HepG2 (cell line): Measurements from ENCODE around the gene GRID1. TPM values are rescaled to one million over a fixed set of nuclear protein-coding genes. Genes with fewer than 3 reads are reported as not detected.
A peak's percentile ranks its signal among the peaks of the same experiment; 100 is the strongest.

Experiments
- ATAC-seq: fragments of 200-7000 bp; cut with Tn5 transposase; 3 replicates; pipeline ENCODE4 v1.9.1; 2020; ENCODE audit warnings: mild to moderate bottlenecking, moderate library complexity
- BruUV-seq: library from RNA; stranded (reverse); fragments of 400-500 nt; replicated peaks from 2 replicates; lab custom pipeline; 2021; lab: Mats Ljungman, UMichigan
- CTCF ChIA-PET: fragments of 300-600 bp; formaldehyde crosslinking; extraction: SDS; loops from one replicate; lab custom pipeline; 2021; ENCODE audit warnings: low total read pairs, inconsistent platforms, low intra/inter-chr PET ratio; lab: Yijun Ruan, JAX
- POLR2A ChIA-PET: fragments of 350-600 bp; sonication (Branson Sonifier 250); formaldehyde crosslinking; loops from one replicate; lab custom pipeline; 2020; ENCODE audit warnings: antibody characterized with exemption, inconsistent platforms; lab: Yijun Ruan, JAX
- DNase-seq: peaks from one replicate; pipeline ENCODE4 v3.0.0-alpha.2; 2015; ENCODE audit warnings: low spot score
- FAIRE-seq: peaks from 3 replicates; lab custom pipeline; 2011; peaks lifted over from hg19 to GRCh38; lab: Jason Lieb, UNC
- H2AFZ ChIP-seq: one replicate; pipeline ENCODE4 v1.6.1; 2011; ENCODE audit warnings: low read length, inconsistent platforms
- H3K27ac ChIP-seq: fragments of 300-600 bp; 3 replicates; pipeline ENCODE4 v1.8.0; 2011; ENCODE audit warnings: mixed run types, mild to moderate bottlenecking, mixed read lengths, low read length, inconsistent platforms; ENCODE audit not compliant: insufficient read depth; ENCODE audit errors: extremely low read length
- H3K27me3 ChIP-seq, 2 experiments: fragments of 200-600 bp in 1 of 2; 2 replicates in 1 of 2; 3 replicates in 1 of 2; pipeline versions ENCODE4 v1.6.0 to v1.8.0; 2011; ENCODE audit warnings: low read length in 2 of 2, mild to moderate bottlenecking in 2 of 2, moderate library complexity in 2 of 2, inconsistent platforms in 1 of 2; ENCODE audit not compliant: insufficient read depth in 2 of 2, control insufficient read depth in 1 of 2
- H3K36me3 ChIP-seq, 2 experiments: fragments of 200-600 bp in 1 of 2; replicated peaks in 1 of 2; 2 replicates in 1 of 2; 3 replicates in 1 of 2; pipeline versions ENCODE4 v1.5.1 to v1.8.0; 2011; ENCODE audit warnings: low read length in 2 of 2, inconsistent platforms in 1 of 2; ENCODE audit not compliant: insufficient read depth in 2 of 2, control insufficient read depth in 1 of 2
- H3K4me1 ChIP-seq: 2 replicates; pipeline ENCODE4 v1.5.1; 2012; ENCODE audit warnings: low read length, inconsistent platforms; ENCODE audit not compliant: insufficient read depth
- H3K4me2 ChIP-seq: 2 replicates; pipeline ENCODE4 v1.6.0; 2011; ENCODE audit warnings: low read depth, low read length, inconsistent platforms
- H3K4me3 ChIP-seq, 3 experiments: fragments of 200-600 bp in 1 of 3; sonication (generic), shearing (Covaris generic) in 1 of 3; replicated peaks in 1 of 3; 2 replicates each; pipeline ENCODE4 v1.5.1; 2011 to 2016; ENCODE audit warnings: low read length in 3 of 3, inconsistent platforms in 2 of 3, low read depth in 2 of 3, mild to moderate bottlenecking in 2 of 3, control low read depth in 1 of 3, mixed read lengths in 1 of 3; ENCODE audit not compliant: insufficient read depth in 1 of 3
- H3K79me2 ChIP-seq: one replicate; pipeline ENCODE4 v1.6.1; 2011; ENCODE audit warnings: low read length, inconsistent platforms; ENCODE audit not compliant: insufficient read depth
- H3K9ac ChIP-seq: 2 replicates; pipeline ENCODE4 v1.6.0; 2011; ENCODE audit warnings: mild to moderate bottlenecking, low read depth, low read length, inconsistent platforms; ENCODE audit not compliant: insufficient read depth
- H3K9me3 ChIP-seq: 2 replicates; pipeline ENCODE4 v1.5.1; 2012; ENCODE audit warnings: mild to moderate bottlenecking, low read length
- H4K20me1 ChIP-seq: 2 replicates; pipeline ENCODE4 v1.6.0; 2011; ENCODE audit warnings: inconsistent platforms, mild to moderate bottlenecking, low read length, moderate library complexity; ENCODE audit not compliant: insufficient read depth
- ASH2L ChIP-seq: fragments of 300-600, 200-600 bp; sonication (generic); IDR thresholded peaks from 2 replicates; pipeline ENCODE4 v1.7.0; 2017; ENCODE audit warnings: low read depth, mild to moderate bottlenecking, moderate library complexity, mixed read lengths, low read length; ENCODE audit not compliant: insufficient read length
- ELF1 ChIP-seq: sonication (generic); formaldehyde crosslinking; IDR thresholded peaks from 2 replicates; pipeline ENCODE4 v1.4.0; 2020; ENCODE audit warnings: missing genetic modification reagents
- MLLT10 ChIP-seq: sonication (generic); formaldehyde crosslinking; IDR thresholded peaks from 2 replicates; pipeline ENCODE4 v1.4.0; 2020; ENCODE audit warnings: missing genetic modification reagents
- MXD1 ChIP-seq: sonication (generic); formaldehyde crosslinking; IDR thresholded peaks from 2 replicates; pipeline ENCODE4 v1.4.0; 2020; ENCODE audit warnings: mild to moderate bottlenecking, missing genetic modification reagents
- PHF21A ChIP-seq: sonication (generic); formaldehyde crosslinking; IDR thresholded peaks from 2 replicates; pipeline ENCODE4 v1.5.0; 2020; ENCODE audit warnings: mild to moderate bottlenecking, missing genetic modification reagents
- RFXANK ChIP-seq: IDR thresholded peaks from 2 replicates; pipeline ENCODE4 v1.6.1; 2016
- SOX13 ChIP-seq, 3 experiments: fragments of 450-650 bp in 1 of 3; sonication (generic) in 1 of 3; formaldehyde crosslinking in 1 of 3; IDR thresholded peaks in 2 of 3; conservative IDR thresholded peaks in 1 of 3; 2 replicates each; pipeline versions ENCODE4 v1.5.0 to v1.6.1; 2016 to 2020; ENCODE audit warnings: antibody characterized with exemption in 1 of 3, mild to moderate bottlenecking in 1 of 3, missing compliant biosample characterization in 1 of 3, missing genetic modification reagents in 1 of 3, moderate library complexity in 1 of 3
- ZNF670 ChIP-seq: sonication (generic); formaldehyde crosslinking; IDR thresholded peaks from 2 replicates; pipeline ENCODE4 v1.8.0; 2022; ENCODE audit warnings: mild to moderate bottlenecking, missing genetic modification reagents, borderline replicate concordance
- WGBS: methylation state at CpG from one replicate; pipeline ENCODE4 v1.1.6; 2017; ENCODE audit warnings: low lambda C conversion rate; 5-methylcytosine and 5-hydroxymethylcytosine counted together
- in situ Hi-C: cut with HindIII; loops from 2 replicates; pipeline ENCODE4 v1.10.0; 2017; ENCODE audit warnings: low pct_unique_long_range_greater_than_20kb; ENCODE audit not compliant: extremely low pct_ligation_motif_present
- intact Hi-C: fragments of 100-400 bp; cut with micrococcal nuclease; formaldehyde crosslinking; loops from one replicate; pipeline ENCODE4 v1.10.0; 2022; ENCODE audit not compliant: unreplicated experiment
- polyA plus RNA-seq, 8 experiments: library from polyadenylated mRNA; depleted of rRNA in 3 of 8; stranded (reverse) in 7 of 8; unstranded in 1 of 8; fragments of >200 nt; fragmentation: Illumina TruSeq in 4 of 8; extraction: Trizol in 4 of 8; gene quantifications; 2 replicates each; pipeline versions ENCODE4 v1.2.1 to v1.2.3, GENCODE V29; 2011 to 2016; ENCODE audit warnings: low read depth in 4 of 8, missing spikeins in 1 of 8, mixed read lengths in 1 of 8; ENCODE audit not compliant: insufficient read depth in 1 of 8
- total RNA-seq, 5 experiments: library from RNA; depleted of rRNA; stranded (reverse); fragments of >200 nt; fragmentation: Illumina TruSeq; extraction: Trizol; gene quantifications; 2 replicates each; pipeline ENCODE4 v1.2.3, GENCODE V29; 2016; ENCODE audit warnings: low read depth in 1 of 5
- TF ChIP-seq, protein P1 (sequence below): sonication (generic); formaldehyde crosslinking; IDR thresholded peaks from 2 replicates; pipeline ENCODE4 v1.4.0; 2020; ENCODE audit warnings: mild to moderate bottlenecking, missing genetic modification reagents
- TF ChIP-seq, protein P2 (sequence below): sonication (generic); formaldehyde crosslinking; conservative IDR thresholded peaks from 2 replicates; pipeline ENCODE4 v1.4.0; 2020; ENCODE audit warnings: missing genetic modification reagents

Gene GRID1
- total and polyA plus RNA-seq, 2 of the 13 experiments (the other 11 are each of a cell fraction or from before 2014, with no cell fraction given) = 0.05 TPM; not detected in 1

DNA sequence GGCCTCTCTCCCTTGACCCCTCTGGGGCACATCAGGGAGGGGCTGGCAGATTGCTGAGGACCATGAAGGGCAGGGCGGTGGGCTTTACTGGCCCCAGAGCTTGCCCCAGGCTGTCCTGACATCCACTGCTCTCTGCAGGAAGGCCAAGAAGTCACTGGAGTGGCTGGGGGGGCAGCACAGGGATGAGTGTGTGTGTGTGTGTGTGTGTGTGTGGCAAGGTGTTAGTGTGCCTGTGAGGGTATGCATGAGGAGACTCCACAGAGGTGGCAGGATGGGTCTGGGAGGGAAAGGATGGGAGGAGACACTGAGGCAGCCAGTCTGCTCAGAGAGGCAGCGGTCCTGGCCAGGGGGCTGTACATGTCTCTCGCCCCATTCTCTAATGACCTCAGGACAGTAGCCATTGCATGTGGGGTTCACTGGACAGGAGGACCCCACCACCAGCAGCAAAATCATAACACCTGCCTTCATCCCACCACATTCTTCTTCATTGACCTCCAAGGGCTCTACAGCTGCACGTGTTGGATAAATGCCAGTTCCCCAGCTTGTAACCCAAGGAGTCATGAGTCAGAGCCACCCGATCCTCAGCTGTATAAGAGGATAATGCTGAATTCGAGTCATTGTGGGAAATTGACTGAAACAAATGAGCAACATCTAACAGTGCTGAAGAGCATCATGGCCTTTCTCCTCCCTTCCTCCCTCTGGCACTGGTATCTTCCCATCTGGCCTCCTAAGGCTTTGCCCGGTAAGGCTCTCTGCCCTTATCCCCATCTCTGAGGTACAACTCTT, 720.5 kb downstream of the GRID1 start:
- no peak overlapping the region for H3K4me3 ChIP-seq
- no peaks in the 10 kb centered on the region for H4K20me1 ChIP-seq
- H3K4me2 ChIP-seq = no peak overlapping the region
- H3K27ac ChIP-seq = no peak overlapping the region
- intact Hi-C loops = no loop called here
- POLR2A ChIA-PET = no interaction called here
- H3K27me3 ChIP-seq = no peaks in the 10 kb centered on the region
- H3K36me3 ChIP-seq = no peaks in the 10 kb centered on the region
- H3K9me3 ChIP-seq = no peaks in the 10 kb centered on the region
- TF ChIP-seq MXD1 (CRISPR knock-in tag) (no peak), RFXANK (no peak)
- no TSS peak for BruUV-seq
- no peaks in the 10 kb centered on the region for H3K79me2 ChIP-seq
- no peak overlapping the region for H2AFZ ChIP-seq
- DNase-seq (no peak), ATAC-seq (no peak), FAIRE-seq (no peak)
- CTCF ChIA-PET = no interaction called here
- WGBS = 32% methylated on average over 6 of the region's 7 CpGs
- in situ Hi-C loops = no loop called here
- peaks cover 16% of the 10 kb centered on the region; the same call in 1 of the 2 replicates for H3K4me1 ChIP-seq
- H3K9ac ChIP-seq = no peak overlapping the region

DNA sequence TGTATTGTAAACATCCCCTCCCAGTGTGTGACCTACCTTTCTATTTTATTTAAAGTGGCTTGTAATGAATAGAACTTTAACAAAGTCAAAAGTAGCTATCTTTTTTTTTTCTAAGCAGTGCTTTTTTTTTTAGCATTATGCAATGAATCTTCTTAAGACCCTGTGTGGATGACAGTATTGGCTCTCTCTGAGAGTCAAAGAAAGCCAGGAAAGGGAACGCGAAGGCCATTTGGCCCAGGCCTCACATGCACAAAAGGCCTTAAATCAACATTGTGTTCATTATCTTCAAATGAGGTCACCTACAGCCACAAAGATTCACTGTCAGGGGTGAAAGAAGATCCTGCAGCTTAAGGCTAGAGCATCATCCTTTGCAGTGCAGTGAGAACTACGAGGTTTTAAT, 721.5 kb downstream of the GRID1 start:
- DNase-seq = peak; percentile 17
- TF ChIP-seq SOX13 (IDR thresholded peaks at IDR 0.05) (no peak), SOX13 (CRISPR knock-in tag; conservative IDR thresholded peaks at IDR 0.05 in 1 of 2, IDR thresholded peaks at IDR 0.05 in 1 of 2) (no peak), ELF1 (no peak), ASH2L (no peak), MLLT10 (CRISPR knock-in tag) (no peak), PHF21A (CRISPR knock-in tag) (no peak), ZNF670 (CRISPR knock-in tag) (no peak)
- TF ChIP-seq, protein P1, sequence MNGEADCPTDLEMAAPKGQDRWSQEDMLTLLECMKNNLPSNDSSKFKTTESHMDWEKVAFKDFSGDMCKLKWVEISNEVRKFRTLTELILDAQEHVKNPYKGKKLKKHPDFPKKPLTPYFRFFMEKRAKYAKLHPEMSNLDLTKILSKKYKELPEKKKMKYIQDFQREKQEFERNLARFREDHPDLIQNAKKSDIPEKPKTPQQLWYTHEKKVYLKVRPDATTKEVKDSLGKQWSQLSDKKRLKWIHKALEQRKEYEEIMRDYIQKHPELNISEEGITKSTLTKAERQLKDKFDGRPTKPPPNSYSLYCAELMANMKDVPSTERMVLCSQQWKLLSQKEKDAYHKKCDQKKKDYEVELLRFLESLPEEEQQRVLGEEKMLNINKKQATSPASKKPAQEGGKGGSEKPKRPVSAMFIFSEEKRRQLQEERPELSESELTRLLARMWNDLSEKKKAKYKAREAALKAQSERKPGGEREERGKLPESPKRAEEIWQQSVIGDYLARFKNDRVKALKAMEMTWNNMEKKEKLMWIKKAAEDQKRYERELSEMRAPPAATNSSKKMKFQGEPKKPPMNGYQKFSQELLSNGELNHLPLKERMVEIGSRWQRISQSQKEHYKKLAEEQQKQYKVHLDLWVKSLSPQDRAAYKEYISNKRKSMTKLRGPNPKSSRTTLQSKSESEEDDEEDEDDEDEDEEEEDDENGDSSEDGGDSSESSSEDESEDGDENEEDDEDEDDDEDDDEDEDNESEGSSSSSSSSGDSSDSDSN (CRISPR knock-in tag) = no peak
- TF ChIP-seq, protein P2, sequence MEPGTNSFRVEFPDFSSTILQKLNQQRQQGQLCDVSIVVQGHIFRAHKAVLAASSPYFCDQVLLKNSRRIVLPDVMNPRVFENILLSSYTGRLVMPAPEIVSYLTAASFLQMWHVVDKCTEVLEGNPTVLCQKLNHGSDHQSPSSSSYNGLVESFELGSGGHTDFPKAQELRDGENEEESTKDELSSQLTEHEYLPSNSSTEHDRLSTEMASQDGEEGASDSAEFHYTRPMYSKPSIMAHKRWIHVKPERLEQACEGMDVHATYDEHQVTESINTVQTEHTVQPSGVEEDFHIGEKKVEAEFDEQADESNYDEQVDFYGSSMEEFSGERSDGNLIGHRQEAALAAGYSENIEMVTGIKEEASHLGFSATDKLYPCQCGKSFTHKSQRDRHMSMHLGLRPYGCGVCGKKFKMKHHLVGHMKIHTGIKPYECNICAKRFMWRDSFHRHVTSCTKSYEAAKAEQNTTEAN = no peak
- in situ Hi-C loops (no loop called here), intact Hi-C loops (no loop called here)
- Histone ChIP-seq H3K4me1 (peaks cover 16% of the 10 kb centered on the region; the same call in 1 of the 2 replicates), H3K9me3 (no peaks in the 10 kb centered on the region), H3K79me2 (no peaks in the 10 kb centered on the region), H3K4me3 (no peak overlapping the region), H2AFZ (no peak overlapping the region), H3K9ac (no peak overlapping the region), H3K27ac (no peak overlapping the region), H3K4me2 (no peak overlapping the region), H3K27me3 (no peaks in the 10 kb centered on the region; a peak in 1 of 5 replicates), H3K36me3 (no peaks in the 10 kb centered on the region), H4K20me1 (no peaks in the 10 kb centered on the region)
- CTCF ChIA-PET = no interaction called here
- BruUV-seq = no TSS peak
- no peak for ATAC-seq
- FAIRE-seq = no peak
- WGBS = 21% methylated on average over 3 of the region's 3 CpGs
- POLR2A ChIA-PET = no interaction called here
